Karpas-422 (cell line): ENCODE data around the gene NFU1. TPM values are rescaled to one million over a fixed set of nuclear protein-coding genes. Genes with fewer than 3 reads are reported as not detected.
"Not testable (repeated sequence)": the region's sequence is repeated elsewhere in the genome, so short reads cannot be mapped to it uniquely, and the experiment has no call there.

Experiments used
- DNase-seq: peaks from one replicate; pipeline ENCODE4 v3.0.0-alpha.2; 2015
- H2AFZ ChIP-seq: fragments of 200-600 bp; sonication (generic); 2 replicates; pipeline ENCODE4 v1.6.1; 2014; ENCODE audit warnings: antibody characterized with exemption, low read length, mixed read lengths
- H3K27ac ChIP-seq: fragments of 200-600 bp; sonication (generic); 2 replicates; pipeline ENCODE4 v1.5.1; 2014; ENCODE audit warnings: mild to moderate bottlenecking, low read length, moderate library complexity
- H3K27me3 ChIP-seq: fragments of 200-600 bp; sonication (generic); 2 replicates; pipeline ENCODE4 v1.6.1; 2014; ENCODE audit warnings: low read length, mixed read lengths
- H3K36me3 ChIP-seq: fragments of 200-600 bp; sonication (generic); 2 replicates; pipeline ENCODE4 v1.6.1; 2014; ENCODE audit warnings: low read length, mixed read lengths; ENCODE audit not compliant: insufficient read depth
- H3K4me1 ChIP-seq: fragments of 200-600 bp; sonication (generic); 2 replicates; pipeline ENCODE4 v1.6.1; 2014; ENCODE audit warnings: mild to moderate bottlenecking, low read length, mixed read lengths
- H3K4me2 ChIP-seq: fragments of 200-600 bp; sonication (generic); 2 replicates; pipeline ENCODE4 v1.6.1; 2014; ENCODE audit warnings: low read length, low read depth, mild to moderate bottlenecking; ENCODE audit not compliant: poor library complexity, severe bottlenecking
- H3K4me3 ChIP-seq: fragments of 200-600 bp; sonication (generic); 2 replicates; pipeline ENCODE4 v1.5.1; 2014; ENCODE audit warnings: mild to moderate bottlenecking, antibody characterized with exemption, low read length, mixed read lengths
- H3K79me2 ChIP-seq: fragments of 200-600 bp; sonication (generic); 2 replicates; pipeline ENCODE4 v1.6.1; 2014; ENCODE audit warnings: mild to moderate bottlenecking, low read length, mixed read lengths
- H3K9ac ChIP-seq: fragments of 200-600 bp; sonication (generic); 2 replicates; pipeline ENCODE4 v1.6.0; 2014; ENCODE audit warnings: low read length
- H3K9me2 ChIP-seq: fragments of 200-600 bp; sonication (generic), shearing (Covaris generic); replicated peaks from 2 replicates; pipeline ENCODE4 v1.6.0; 2014; ENCODE audit warnings: mild to moderate bottlenecking, low read length, moderate library complexity; ENCODE audit not compliant: insufficient read depth
- H3K9me3 ChIP-seq: fragments of 300-700, 200-600 bp; sonication (generic); 2 replicates; pipeline ENCODE4 v1.6.1; 2014; ENCODE audit warnings: low read length, mixed read lengths
- H4K20me1 ChIP-seq: fragments of 200-600 bp; sonication (generic); 2 replicates; pipeline ENCODE4 v1.6.1; 2014; ENCODE audit warnings: mild to moderate bottlenecking, antibody characterized with exemption, low read length, low read depth; ENCODE audit not compliant: insufficient read depth
- total RNA-seq: library from RNA; depleted of rRNA; stranded (reverse); fragments of >200 nt; shearing (Covaris generic); gene quantifications from 2 replicates; pipeline ENCODE4 v1.2.3, GENCODE V29; 2014; ENCODE audit warnings: low replicate concordance

The NFU1 gene
- total RNA-seq, 1 experiment from 2014 or later = 42.8 TPM

GRCh38 chr2:69424419-69424818, 12.8 kb downstream of the NFU1 start:
- Histone ChIP-seq H3K9me2 (no peaks in the 10 kb centered on the region), H3K79me2 (peaks cover 16% of the 10 kb centered on the region; the same call in 1 of the 2 replicates), H3K36me3 (peaks cover 26% of the 10 kb centered on the region), H4K20me1 (no peaks in the 10 kb centered on the region), H3K4me3 (no peak overlapping the region), H3K9me3 (no peaks in the 10 kb centered on the region), H2AFZ (no peak overlapping the region), H3K4me2 (no peak overlapping the region), H3K4me1 (no peaks in the 10 kb centered on the region), H3K27ac (no peak overlapping the region), H3K27me3 (no peaks in the 10 kb centered on the region), H3K9ac (no peak overlapping the region)
- no peak for DNase-seq

DNA sequence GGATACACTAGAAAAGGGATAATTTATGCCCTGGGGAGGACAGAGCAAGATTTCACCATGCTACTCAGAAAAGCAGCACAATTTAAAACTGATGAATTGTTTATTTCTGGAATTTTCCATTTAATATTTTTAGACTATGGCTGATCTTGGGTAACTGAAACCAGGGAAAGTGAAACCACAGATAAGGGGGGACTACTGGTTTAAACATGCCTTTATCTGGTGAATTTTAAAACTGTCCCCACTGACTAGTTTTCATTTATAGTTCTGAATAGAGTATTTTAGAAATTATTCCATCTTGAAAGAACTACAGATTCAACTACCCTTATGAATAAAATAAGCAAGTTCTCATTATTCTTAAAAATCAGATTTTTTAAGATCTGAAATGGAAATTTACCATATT, 15.0 kb downstream of the NFU1 start:
- Histone ChIP-seq H3K79me2 (peaks cover 12% of the 10 kb centered on the region; the same call in 1 of the 2 replicates), H3K4me2 (no peak overlapping the region), H4K20me1 (no peaks in the 10 kb centered on the region), H3K27me3 (no peaks in the 10 kb centered on the region), H3K4me1 (no peaks in the 10 kb centered on the region), H3K9ac (no peak overlapping the region), H3K36me3 (peaks cover 25% of the 10 kb centered on the region), H2AFZ (no peak overlapping the region), H3K9me2 (no peaks in the 10 kb centered on the region), H3K27ac (no peak overlapping the region), H3K9me3 (no peaks in the 10 kb centered on the region), H3K4me3 (no peak overlapping the region)
- no peak for DNase-seq

GRCh38 chr2:69419111-69419510, 18.1 kb downstream of the NFU1 start:
- not testable (repeated sequence) for H3K9ac ChIP-seq, DNase-seq, H3K4me1 ChIP-seq, H3K9me3 ChIP-seq, H3K27ac ChIP-seq, H3K79me2 ChIP-seq, H3K4me2 ChIP-seq, H3K9me2 ChIP-seq, H3K27me3 ChIP-seq, H2AFZ ChIP-seq, H4K20me1 ChIP-seq, H3K4me3 ChIP-seq
- H3K36me3 ChIP-seq = peaks cover 30% of the 10 kb centered on the region

- no peaks in the 10 kb centered on the region for H3K9me3 ChIP-seq
- H3K4me2 ChIP-seq = no peak overlapping the region
- no peak for DNase-seq
- H2AFZ ChIP-seq = no peak overlapping the region
- peaks cover 6% of the 10 kb centered on the region; the same call in 1 of the 2 replicates for H3K79me2 ChIP-seq
- H3K4me1 ChIP-seq = no peaks in the 10 kb centered on the region
- H3K27me3 ChIP-seq = no peaks in the 10 kb centered on the region
- no peaks in the 10 kb centered on the region for H3K9me2 ChIP-seq
- peaks cover 34% of the 10 kb centered on the region for H3K36me3 ChIP-seq
- H3K4me3 ChIP-seq = no peak overlapping the region
- no peak overlapping the region for H3K27ac ChIP-seq
- H4K20me1 ChIP-seq = no peaks in the 10 kb centered on the region
- no peak overlapping the region for H3K9ac ChIP-seq
Measured at GRCh38 chr2:69416147-69416546, 21.1 kb downstream of the NFU1 start.

- H3K27ac ChIP-seq = no peak overlapping the region
- DNase-seq = no peak
- no peak overlapping the region for H3K9ac ChIP-seq
- no peak overlapping the region for H2AFZ ChIP-seq
- H3K9me3 ChIP-seq = no peaks in the 10 kb centered on the region
- no peak overlapping the region for H3K4me3 ChIP-seq
- H3K9me2 ChIP-seq = no peaks in the 10 kb centered on the region
- no peak overlapping the region for H3K4me2 ChIP-seq
- 0 out of 2 replicates have a peak, but pooled peaks cover 3% of the 10 kb centered on the region for H3K79me2 ChIP-seq
- H4K20me1 ChIP-seq = no peaks in the 10 kb centered on the region
- H3K4me1 ChIP-seq = no peaks in the 10 kb centered on the region
- H3K36me3 ChIP-seq = peaks cover 33% of the 10 kb centered on the region
- no peaks in the 10 kb centered on the region for H3K27me3 ChIP-seq
Measured at GRCh38 chr2:69411120-69411519, 26.1 kb downstream of the NFU1 start.

DNA sequence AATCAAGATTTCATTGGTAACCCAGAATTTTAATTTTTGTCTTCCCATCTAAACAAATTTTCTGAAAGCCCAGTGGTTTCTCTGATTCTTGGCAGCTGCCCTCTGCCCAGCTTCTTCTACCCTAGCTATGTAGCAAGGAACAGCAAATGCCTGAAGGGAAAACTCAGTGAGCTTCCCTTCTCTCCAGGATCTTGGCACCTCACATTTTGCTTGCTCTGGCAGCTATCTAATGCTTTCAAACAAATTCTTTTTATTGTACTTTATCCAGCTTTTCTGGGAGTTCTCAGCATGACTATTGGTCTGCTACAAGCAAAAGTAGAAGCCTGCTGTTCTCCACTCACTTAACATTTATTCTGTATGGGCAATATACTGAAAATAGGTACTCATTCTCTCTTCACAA, 31.9 kb downstream of the NFU1 start:
- Histone ChIP-seq H3K4me1 (no peaks in the 10 kb centered on the region), H3K4me2 (no peak overlapping the region), H2AFZ (no peak overlapping the region), H3K79me2 (no peaks in the 10 kb centered on the region), H3K27me3 (no peaks in the 10 kb centered on the region), H3K27ac (no peak overlapping the region), H3K9ac (no peak overlapping the region), H3K4me3 (no peak overlapping the region), H4K20me1 (no peaks in the 10 kb centered on the region), H3K9me3 (0 out of 2 replicates have a peak, but pooled peaks cover 4% of the 10 kb centered on the region), H3K9me2 (no peaks in the 10 kb centered on the region), H3K36me3 (peaks cover 46% of the 10 kb centered on the region)
- DNase-seq = no peak

- Histone ChIP-seq H3K79me2 (no peaks in the 10 kb centered on the region), H2AFZ (no peak overlapping the region), H3K9me2 (no peaks in the 10 kb centered on the region), H3K27me3 (no peaks in the 10 kb centered on the region), H4K20me1 (no peaks in the 10 kb centered on the region), H3K4me1 (no peaks in the 10 kb centered on the region), H3K9ac (no peak overlapping the region), H3K9me3 (0 out of 2 replicates have a peak, but pooled peaks cover 4% of the 10 kb centered on the region), H3K4me2 (no peak overlapping the region), H3K36me3 (peaks cover 29% of the 10 kb centered on the region), H3K4me3 (no peak overlapping the region), H3K27ac (no peak overlapping the region)
- DNase-seq = no peak
Measured at GRCh38 chr2:69400121-69400520, 37.1 kb downstream of the NFU1 start.

- H3K4me2 ChIP-seq = no peak overlapping the region
- H3K4me3 ChIP-seq = no peak overlapping the region
- H3K27ac ChIP-seq = no peak overlapping the region
- no peaks in the 10 kb centered on the region for H3K79me2 ChIP-seq
- H3K9me3 ChIP-seq = no peaks in the 10 kb centered on the region
- H3K4me1 ChIP-seq = no peaks in the 10 kb centered on the region
- no peak overlapping the region for H2AFZ ChIP-seq
- H3K27me3 ChIP-seq = no peaks in the 10 kb centered on the region
- H3K9me2 ChIP-seq = no peaks in the 10 kb centered on the region
- DNase-seq = no peak
- H3K9ac ChIP-seq = no peak overlapping the region
- H3K36me3 ChIP-seq = peaks cover 14% of the 10 kb centered on the region; the same call in 1 of the 2 replicates
- H4K20me1 ChIP-seq = no peaks in the 10 kb centered on the region
Measured at GRCh38 chr2:69397234-69397633, 40.0 kb downstream of the NFU1 start.

DNA sequence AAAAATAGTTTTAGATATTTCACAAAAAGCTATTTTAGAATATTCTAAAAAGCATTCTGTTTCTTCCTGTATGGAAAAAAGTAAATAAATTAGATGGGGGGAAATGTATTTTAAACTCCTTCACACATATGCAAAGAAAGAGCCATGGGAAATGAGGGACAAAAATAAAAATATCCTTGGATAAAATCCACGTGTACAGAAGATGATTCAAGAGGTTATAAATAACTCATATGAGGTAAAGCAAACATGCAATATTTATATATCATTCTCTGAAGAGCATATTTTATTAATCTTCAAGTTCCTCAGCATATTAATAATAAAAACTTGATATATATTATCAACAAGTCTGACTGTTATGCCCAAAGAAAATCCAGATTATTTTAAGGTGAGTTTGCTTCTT, 41.4 kb downstream of the NFU1 start:
- Histone ChIP-seq H3K27me3 (no peaks in the 10 kb centered on the region), H3K4me1 (no peaks in the 10 kb centered on the region), H3K9me2 (no peaks in the 10 kb centered on the region), H3K4me2 (no peak overlapping the region), H3K79me2 (no peaks in the 10 kb centered on the region), H3K27ac (no peak overlapping the region), H2AFZ (no peak overlapping the region), H3K9ac (no peak overlapping the region), H3K9me3 (no peaks in the 10 kb centered on the region), H4K20me1 (no peaks in the 10 kb centered on the region), H3K4me3 (no peak overlapping the region), H3K36me3 (peaks cover 14% of the 10 kb centered on the region; the same call in 1 of the 2 replicates)
- DNase-seq = no peak
